ENCODE measurements around the gene VAV2. TPM values are rescaled to one million over a fixed set of nuclear protein-coding genes. Genes with fewer than 3 reads are reported as not detected.
"Not testable (repeated sequence)": the region's sequence is repeated elsewhere in the genome, so short reads cannot be mapped to it uniquely, and the experiment has no call there.

VAV2 gene
- total RNA-seq, 2 donors from 2014 or later: 7.0 to 7.3 TPM

DNA sequence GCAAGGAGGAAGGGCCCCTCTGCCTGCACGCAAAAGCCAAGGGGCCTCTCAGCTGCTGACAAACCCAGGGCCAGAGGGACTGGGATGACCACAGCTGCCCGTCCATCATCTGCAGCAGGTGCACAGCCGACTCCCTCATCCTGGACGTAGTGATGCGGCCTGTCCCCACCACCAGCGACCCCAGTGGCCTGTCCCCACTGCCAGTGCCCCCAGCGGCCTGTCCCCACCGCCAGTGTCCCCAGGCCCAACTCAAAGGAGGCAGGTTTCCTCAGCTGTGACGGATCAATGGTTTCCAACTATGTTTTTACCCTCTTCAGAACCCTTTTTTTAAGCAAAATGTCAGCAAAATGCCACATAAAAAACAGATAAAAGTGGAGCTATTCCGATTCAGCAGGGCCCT, 62.5 kb downstream of the VAV2 start:
- Mint-ChIP-seq H3K4me3 (no peak overlapping the region), H3K27me3 (no peaks in the 10 kb centered on the region), H3K27ac (no peak overlapping the region), H3K9me3 (no peaks in the 10 kb centered on the region), H3K4me1 (peaks cover 5% of the 10 kb centered on the region), H3K36me3 (ENCODE audit: low read depth) (no peaks in the 10 kb centered on the region)
- no peak for ATAC-seq (replicated peaks)

DNA sequence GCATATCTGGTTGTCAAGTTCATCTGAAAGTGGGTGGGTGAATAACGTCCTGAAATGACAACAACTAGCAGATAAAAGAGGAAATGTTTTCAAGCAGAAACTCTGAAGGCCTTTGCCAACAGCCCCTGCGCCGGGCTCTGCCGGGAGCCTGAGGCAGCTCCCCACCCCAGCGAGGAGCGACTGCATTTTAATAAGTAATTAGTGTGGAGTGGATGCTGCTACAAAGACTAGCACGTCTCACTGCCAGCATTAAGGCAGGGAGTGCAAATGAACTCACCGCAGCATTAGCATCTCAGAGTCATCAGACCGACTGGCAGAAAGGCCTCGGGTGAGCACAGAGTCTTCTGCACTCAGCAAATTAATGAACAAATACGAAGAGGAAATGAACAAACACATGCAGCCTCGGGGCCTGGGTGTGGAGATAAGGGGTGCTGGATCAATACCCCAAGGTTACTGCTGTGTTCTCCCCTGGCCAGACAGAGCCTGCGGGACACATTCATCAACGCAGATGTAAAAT, 63.8 kb downstream of the VAV2 start:
- H3K27me3 Mint-ChIP-seq: no peaks in the 10 kb centered on the region
- H3K36me3 Mint-ChIP-seq (ENCODE audit: low read depth): no peaks in the 10 kb centered on the region
- H3K4me1 Mint-ChIP-seq: peaks cover 5% of the 10 kb centered on the region
- H3K27ac Mint-ChIP-seq: no peak overlapping the region
- no peak overlapping the region for H3K4me3 Mint-ChIP-seq
- no peak for ATAC-seq (replicated peaks)
- H3K9me3 Mint-ChIP-seq: no peaks in the 10 kb centered on the region

DNA sequence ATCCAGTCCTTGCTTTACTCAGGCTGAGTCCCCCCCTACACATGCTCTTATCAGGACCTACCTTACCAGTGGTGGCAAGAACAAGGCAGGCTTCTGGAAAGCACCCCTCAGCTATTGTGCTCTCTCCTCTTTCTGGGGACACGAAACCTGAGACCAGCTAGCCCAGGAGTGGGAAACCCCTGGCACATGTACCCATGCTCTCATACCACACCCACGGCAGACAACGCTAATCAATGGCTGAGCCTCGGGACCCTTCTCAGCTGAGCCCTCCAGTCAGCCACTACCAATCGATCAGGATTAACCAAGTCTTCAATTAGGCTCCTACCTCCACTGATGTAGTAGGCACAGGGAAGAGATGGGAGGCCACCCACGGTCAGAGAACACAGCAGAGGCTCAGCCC, 65.1 kb downstream of the VAV2 start:
- no peak overlapping the region for H3K27ac Mint-ChIP-seq
- H3K4me1 Mint-ChIP-seq: peaks cover 5% of the 10 kb centered on the region
- no peaks in the 10 kb centered on the region for H3K9me3 Mint-ChIP-seq
- no peaks in the 10 kb centered on the region for H3K36me3 Mint-ChIP-seq (ENCODE audit: low read depth)
- ATAC-seq (replicated peaks): no peak
- no peak overlapping the region for H3K4me3 Mint-ChIP-seq
- H3K27me3 Mint-ChIP-seq: no peaks in the 10 kb centered on the region

DNA sequence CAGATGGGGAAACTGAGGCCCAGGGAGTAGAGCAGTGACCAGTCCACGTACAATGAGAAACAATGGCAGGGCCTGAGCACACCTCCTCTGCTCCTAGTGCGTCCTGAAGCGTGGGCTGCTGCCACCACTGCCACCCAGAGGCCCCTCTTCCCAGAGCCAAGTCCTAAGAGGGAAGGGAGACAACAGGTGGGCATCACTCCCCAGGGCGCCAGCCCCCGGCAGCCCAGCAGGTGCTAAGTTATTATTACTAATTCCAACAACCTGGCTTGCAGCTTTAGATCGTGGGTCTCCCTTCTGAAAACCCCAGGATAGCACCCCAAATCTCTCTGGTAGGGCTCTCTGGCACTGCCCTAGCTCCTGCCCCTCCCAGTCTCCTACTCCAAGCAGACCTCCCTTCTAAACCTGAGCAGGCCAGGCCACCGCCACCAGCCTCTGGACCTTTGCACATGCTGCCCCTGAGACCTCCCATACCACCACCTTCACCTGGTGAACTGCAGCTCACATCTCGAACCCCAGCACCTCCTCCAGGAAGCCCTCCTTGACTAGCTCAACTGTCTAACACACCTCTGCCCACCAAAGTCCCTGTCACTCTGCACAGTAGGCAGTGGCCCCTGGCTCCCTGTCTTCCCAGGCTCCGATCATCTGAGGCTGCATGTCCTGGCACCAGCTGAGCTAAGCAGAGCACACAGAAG, 65.8 kb downstream of the VAV2 start:
- H3K4me3 Mint-ChIP-seq: no peak overlapping the region
- no peaks in the 10 kb centered on the region for H3K36me3 Mint-ChIP-seq (ENCODE audit: low read depth)
- ATAC-seq (replicated peaks): no peak
- H3K9me3 Mint-ChIP-seq: no peaks in the 10 kb centered on the region
- H3K4me1 Mint-ChIP-seq: peaks cover 5% of the 10 kb centered on the region
- no peak overlapping the region for H3K27ac Mint-ChIP-seq
- no peaks in the 10 kb centered on the region for H3K27me3 Mint-ChIP-seq

DNA sequence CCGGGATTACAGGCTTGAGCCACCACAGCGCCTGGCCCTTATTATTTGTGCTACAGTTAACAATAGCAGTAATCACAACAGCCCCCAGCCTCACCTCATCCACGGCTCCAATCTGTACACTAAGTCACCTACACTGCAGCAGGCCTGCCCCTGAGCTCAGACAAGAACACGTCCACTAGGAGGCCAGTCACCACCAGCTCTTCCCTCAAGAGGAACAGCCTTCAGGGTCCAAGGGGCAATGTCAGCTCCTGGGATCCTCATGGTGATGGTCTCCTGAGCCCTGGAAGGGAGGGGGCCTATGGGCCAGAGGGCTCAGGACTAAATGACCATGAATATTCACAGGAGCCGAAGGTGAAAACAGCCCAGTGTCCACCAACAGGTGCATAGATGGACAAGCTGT, 67.7 kb downstream of the VAV2 start:
- H3K27ac Mint-ChIP-seq: no peak overlapping the region
- ATAC-seq (replicated peaks): no peak
- H3K27me3 Mint-ChIP-seq: no peaks in the 10 kb centered on the region
- H3K4me1 Mint-ChIP-seq: no peaks in the 10 kb centered on the region
- H3K4me3 Mint-ChIP-seq: no peak overlapping the region
- H3K36me3 Mint-ChIP-seq (ENCODE audit: low read depth): no peaks in the 10 kb centered on the region
- H3K9me3 Mint-ChIP-seq: no peaks in the 10 kb centered on the region

DNA sequence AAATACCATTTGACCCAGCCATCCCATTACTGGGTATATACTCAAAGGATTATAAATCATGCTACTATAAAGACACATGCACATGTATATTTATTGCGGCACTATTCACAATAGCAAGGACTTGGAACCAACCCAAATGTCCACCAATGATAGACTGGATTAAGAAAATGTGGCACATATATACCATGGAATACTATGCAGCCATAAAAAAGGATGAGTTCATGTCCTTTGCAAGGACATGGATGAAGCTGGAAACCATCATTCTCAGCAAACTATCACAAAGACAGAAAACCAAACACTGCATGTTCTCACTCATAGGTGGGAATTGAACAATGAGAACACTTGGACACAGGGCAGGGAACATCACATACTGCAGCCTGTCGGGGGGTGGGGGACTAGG, 68.5 kb downstream of the VAV2 start:
- H3K4me1 Mint-ChIP-seq; H3K27me3 Mint-ChIP-seq; H3K9me3 Mint-ChIP-seq; H3K27ac Mint-ChIP-seq; H3K4me3 Mint-ChIP-seq; H3K36me3 Mint-ChIP-seq (ENCODE audit: low read depth); ATAC-seq (replicated peaks): not testable (repeated sequence)

DNA sequence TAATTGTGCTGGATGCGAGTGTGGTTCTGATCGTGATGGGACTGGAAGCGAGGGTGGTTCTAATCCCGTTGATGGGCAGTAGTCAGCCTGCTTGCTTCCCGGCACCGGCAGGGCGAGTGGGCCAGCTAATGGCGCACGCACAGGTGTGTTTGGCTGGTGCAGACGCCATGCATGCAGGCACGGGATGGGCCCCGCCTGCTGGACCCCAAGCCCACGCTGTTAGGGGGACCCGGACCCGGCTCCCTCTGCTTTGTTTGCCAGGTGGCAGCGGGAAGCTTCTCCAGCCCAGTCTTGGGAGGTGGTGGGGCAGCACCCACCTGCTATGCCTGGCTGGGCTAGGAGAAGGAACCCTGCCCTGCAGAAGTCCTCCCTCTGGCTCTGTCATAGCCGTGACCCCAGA, 70.3 kb downstream of the VAV2 start:
- Mint-ChIP-seq H3K27me3 (peaks cover 3% of the 10 kb centered on the region), H3K27ac (no peak overlapping the region), H3K9me3 (no peaks in the 10 kb centered on the region), H3K36me3 (ENCODE audit: low read depth) (no peaks in the 10 kb centered on the region), H3K4me3 (no peak overlapping the region), H3K4me1 (no peaks in the 10 kb centered on the region)
- ATAC-seq (replicated peaks): no peak

DNA sequence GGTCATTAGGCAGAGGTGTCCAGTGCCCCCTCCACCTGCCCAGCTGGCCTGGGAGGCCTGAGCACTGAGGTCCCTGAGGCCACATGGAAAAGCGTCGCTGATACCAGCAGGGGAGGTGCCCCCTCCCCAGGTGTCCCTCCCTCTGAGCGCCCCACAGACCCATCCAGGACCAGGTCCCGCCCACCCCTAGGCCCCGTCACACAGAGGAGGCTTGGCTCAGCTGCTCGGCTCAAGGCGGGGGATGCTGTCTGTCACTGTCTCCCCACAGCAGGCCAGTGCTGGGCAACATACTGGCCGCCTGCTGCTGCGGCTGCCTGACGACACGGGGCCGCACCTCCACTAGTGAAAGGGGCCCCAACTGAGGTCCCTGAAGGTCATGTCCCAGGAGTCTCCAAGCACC, 71.7 kb downstream of the VAV2 start:
- ATAC-seq (replicated peaks): no peak
- H3K9me3 Mint-ChIP-seq: no peaks in the 10 kb centered on the region
- H3K27me3 Mint-ChIP-seq: peaks cover 3% of the 10 kb centered on the region
- H3K4me3 Mint-ChIP-seq: no peak overlapping the region
- no peaks in the 10 kb centered on the region for H3K36me3 Mint-ChIP-seq (ENCODE audit: low read depth)
- no peak overlapping the region for H3K27ac Mint-ChIP-seq
- no peaks in the 10 kb centered on the region for H3K4me1 Mint-ChIP-seq

DNA sequence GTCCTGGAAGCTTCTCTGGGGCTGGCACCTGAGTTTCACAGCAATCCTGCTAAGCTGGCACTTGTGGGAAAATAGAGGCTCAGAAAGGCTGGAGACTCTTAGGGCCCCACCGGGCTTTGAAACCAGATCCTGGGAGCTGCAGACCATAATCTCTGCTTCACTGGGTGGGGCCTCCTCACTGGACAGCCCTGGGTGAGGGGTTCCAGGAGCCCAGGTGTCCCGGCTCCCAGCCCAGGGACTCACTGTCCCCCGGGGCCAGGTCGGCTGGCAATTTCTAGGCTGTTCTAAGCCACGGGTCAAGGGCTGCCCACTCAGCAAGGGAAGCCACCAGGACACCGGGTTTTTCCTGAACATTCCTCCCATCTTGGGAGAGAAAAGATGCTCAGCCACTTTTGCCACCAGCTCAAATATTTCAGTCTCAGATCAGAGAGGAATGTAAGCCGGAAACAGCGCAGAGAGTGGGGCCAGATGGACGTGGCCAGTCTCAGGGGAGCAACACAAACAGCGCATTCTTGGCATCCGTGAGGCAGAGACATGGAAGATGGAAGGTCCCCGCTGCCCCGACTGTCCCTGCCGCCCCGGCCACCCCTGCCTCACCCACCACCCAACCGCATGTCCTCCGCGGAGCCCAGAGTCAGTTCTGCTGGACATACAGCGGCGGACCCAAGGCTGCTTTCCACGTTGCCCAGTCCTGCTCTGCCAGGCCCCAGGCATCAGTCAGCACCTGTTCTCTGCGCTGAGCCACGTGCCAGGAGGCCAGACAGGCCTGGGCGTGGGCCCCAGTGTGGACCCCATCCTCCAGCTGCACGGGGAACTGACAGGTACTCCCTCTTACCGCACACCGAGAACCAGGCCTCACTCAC, 72.6 kb downstream of the VAV2 start:
- Mint-ChIP-seq H3K4me3 (no peak overlapping the region), H3K4me1 (no peaks in the 10 kb centered on the region), H3K36me3 (ENCODE audit: low read depth) (no peaks in the 10 kb centered on the region), H3K9me3 (no peaks in the 10 kb centered on the region), H3K27me3 (peaks cover 3% of the 10 kb centered on the region), H3K27ac (no peak overlapping the region)
- no peak for ATAC-seq (replicated peaks)

DNA sequence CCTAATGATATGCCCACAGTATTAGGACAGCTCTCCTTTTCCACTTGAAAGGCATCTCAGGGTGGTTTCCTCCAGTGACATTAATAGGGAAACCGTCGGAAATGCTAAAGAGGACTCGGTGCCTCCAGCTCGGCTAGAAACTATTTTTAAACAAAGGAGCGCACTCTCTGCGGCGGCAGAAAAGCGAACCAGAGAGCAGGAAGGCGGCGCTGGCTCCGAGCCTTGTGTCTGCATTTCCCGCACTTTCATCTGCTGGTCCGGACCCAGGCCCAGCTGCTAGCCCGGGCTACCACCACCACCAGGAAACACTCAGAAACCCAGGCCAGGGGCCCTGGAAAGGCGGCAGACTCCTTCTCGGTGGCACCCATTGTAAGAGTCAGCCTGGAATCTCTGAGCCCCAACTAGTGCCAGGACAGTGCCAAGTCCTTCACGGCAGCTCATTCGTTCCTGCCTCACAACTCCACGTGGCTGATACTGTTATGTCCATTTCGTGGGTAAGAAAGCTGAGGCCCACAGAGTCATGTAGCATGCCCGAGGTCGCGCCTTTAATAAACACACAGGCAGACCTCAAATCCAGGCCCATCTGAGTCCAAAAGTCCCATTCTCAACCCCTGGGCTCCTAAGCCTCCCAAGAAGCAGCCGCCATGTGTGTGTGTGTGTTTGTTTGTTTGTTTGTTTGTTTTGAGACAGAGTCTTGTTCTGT, 73.9 kb downstream of the VAV2 start:
- Mint-ChIP-seq H3K9me3 (no peaks in the 10 kb centered on the region), H3K4me1 (no peaks in the 10 kb centered on the region), H3K27ac (no peak overlapping the region), H3K27me3 (peaks cover 3% of the 10 kb centered on the region), H3K36me3 (ENCODE audit: low read depth) (no peaks in the 10 kb centered on the region), H3K4me3 (no peak overlapping the region)
- ATAC-seq (replicated peaks): no peak

DNA sequence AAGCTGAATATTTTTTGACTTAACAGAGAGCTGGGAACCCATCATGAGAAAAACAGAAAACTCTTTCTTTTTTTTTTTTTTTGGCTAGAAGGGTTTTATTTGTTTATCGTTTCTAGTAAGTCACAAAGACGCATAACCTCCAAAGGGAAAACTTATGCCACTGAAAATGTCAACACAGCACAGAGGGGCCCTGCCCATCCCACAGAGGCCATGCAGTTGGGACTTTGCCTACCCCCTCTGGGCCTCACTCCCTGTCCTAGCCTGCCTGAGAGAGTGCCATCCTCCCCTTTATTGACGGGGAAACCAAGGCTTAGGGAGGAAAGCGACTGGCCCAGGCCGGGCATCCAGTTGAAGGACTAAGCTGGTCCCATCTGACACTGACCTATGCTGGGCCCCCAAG, 74.7 kb downstream of the VAV2 start:
- no peak overlapping the region for H3K27ac Mint-ChIP-seq
- H3K4me3 Mint-ChIP-seq: no peak overlapping the region
- no peaks in the 10 kb centered on the region for H3K4me1 Mint-ChIP-seq
- no peaks in the 10 kb centered on the region for H3K9me3 Mint-ChIP-seq
- no peak for ATAC-seq (replicated peaks)
- no peaks in the 10 kb centered on the region for H3K36me3 Mint-ChIP-seq (ENCODE audit: low read depth)
- peaks cover 3% of the 10 kb centered on the region for H3K27me3 Mint-ChIP-seq

DNA sequence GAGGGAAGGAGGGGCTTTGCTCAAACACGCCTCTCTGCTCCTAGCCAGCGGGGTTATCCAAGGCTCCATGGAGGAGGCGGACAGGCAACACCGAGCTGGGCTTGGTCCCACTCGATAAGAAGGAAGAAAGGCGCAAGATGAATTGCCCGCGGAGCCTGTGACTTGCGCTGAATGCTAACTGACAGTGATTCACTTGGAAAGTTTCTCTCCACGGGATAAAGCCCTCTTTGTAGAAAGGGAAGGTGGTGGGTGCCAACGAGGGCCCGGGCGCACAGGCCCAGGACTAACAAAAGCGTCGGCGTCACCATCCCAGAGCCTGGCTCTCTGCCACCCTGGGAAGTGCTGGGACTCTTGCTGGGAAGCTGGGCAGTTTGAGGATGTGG, 76.0 kb downstream of the VAV2 start:
- H3K4me3 Mint-ChIP-seq: no peak overlapping the region
- H3K4me1 Mint-ChIP-seq: no peaks in the 10 kb centered on the region

DNA sequence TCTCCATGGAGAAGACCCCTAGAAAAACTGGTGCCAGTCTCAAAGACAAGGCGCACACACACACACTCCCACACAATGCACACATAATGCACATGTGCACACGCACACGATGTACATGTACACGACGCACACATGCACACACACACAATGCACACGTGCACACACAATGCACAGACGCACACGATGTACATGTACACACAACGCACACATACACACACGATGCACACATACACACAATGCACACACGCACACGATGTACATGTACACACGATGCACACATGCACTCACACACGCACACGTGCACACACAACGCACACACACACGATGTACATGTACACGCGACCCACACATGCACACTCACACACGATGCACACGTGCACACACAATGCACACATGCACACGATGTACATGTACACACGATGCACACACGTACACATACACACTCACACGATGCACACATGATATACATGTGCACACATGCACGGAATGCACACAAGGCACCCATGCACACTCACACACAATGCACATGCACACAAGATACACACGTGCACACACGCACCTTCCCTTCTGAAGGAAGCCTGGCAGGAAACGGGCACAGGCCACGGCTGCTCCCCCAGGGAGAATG, 76.5 kb downstream of the VAV2 start:
- Mint-ChIP-seq H3K27ac (no peak overlapping the region), H3K36me3 (ENCODE audit: low read depth) (no peaks in the 10 kb centered on the region), H3K9me3 (no peaks in the 10 kb centered on the region), H3K4me3 (no peak overlapping the region), H3K4me1 (no peaks in the 10 kb centered on the region), H3K27me3 (peaks cover 3% of the 10 kb centered on the region)
- ATAC-seq (replicated peaks): no peak

More for the DNA sequence above, 76.0 kb downstream of the VAV2 start:
- Mint-ChIP-seq H3K27me3 (peaks cover 3% of the 10 kb centered on the region), H3K9me3 (no peaks in the 10 kb centered on the region), H3K36me3 (ENCODE audit: low read depth) (no peaks in the 10 kb centered on the region), H3K27ac (no peak overlapping the region)
- no peak for ATAC-seq (replicated peaks)
